Breast epithelium (tissue), 3 donors: Measurements from ENCODE around the gene NEFH.

Source experiments
- POLR2AphosphoS5 ChIP-seq, 3 donors: sonication (generic); formaldehyde crosslinking; IDR thresholded peaks; one replicate each; pipeline ENCODE4 v1.6.1; 2017; ENCODE audit warnings: antibody characterized with exemption in 3 of 3
- TF ChIP-seq, protein P1 (sequence below), 3 donors: fragments of 450-650 bp; IDR thresholded peaks; one replicate each; pipeline ENCODE4 v1.5.1; 2016 to 2017; ENCODE audit warnings: antibody characterized with exemption in 3 of 3, mild to moderate bottlenecking in 3 of 3, moderate library complexity in 3 of 3

GRCh38 chr22:29536411-29536810 lies 56.4 kb downstream of the NEFH start:
- TF ChIP-seq, protein P1, sequence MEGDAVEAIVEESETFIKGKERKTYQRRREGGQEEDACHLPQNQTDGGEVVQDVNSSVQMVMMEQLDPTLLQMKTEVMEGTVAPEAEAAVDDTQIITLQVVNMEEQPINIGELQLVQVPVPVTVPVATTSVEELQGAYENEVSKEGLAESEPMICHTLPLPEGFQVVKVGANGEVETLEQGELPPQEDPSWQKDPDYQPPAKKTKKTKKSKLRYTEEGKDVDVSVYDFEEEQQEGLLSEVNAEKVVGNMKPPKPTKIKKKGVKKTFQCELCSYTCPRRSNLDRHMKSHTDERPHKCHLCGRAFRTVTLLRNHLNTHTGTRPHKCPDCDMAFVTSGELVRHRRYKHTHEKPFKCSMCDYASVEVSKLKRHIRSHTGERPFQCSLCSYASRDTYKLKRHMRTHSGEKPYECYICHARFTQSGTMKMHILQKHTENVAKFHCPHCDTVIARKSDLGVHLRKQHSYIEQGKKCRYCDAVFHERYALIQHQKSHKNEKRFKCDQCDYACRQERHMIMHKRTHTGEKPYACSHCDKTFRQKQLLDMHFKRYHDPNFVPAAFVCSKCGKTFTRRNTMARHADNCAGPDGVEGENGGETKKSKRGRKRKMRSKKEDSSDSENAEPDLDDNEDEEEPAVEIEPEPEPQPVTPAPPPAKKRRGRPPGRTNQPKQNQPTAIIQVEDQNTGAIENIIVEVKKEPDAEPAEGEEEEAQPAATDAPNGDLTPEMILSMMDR (IDR thresholded peaks at IDR 0.05): no peak
- TF ChIP-seq POLR2AphosphoS5 (IDR thresholded peaks at IDR 0.05): no peak
